GM12878 (cell line): ENCODE data around the gene BANP. TPM values are rescaled to one million over a fixed set of nuclear protein-coding genes. Genes with fewer than 3 reads are reported as not detected.

Experiments used
- ATAC-seq: fragments of 200-7000 bp; cut with Tn5 transposase; 3 replicates; pipeline ENCODE4 v1.9.1; 2020; ENCODE audit warnings: mild to moderate bottlenecking, moderate library complexity
- BruUV-seq: library from RNA; stranded (reverse); fragments of 400-500 nt; replicated peaks from 2 replicates; lab custom pipeline; 2021; lab: Mats Ljungman, UMichigan
- CTCF ChIA-PET: fragments of 300-600 bp; sonication (Branson Sonifier 250); formaldehyde crosslinking; extraction: SDS; loops from one replicate; lab custom pipeline; 2021; ENCODE audit warnings: inconsistent platforms; lab: Yijun Ruan, JAX
- POLR2A ChIA-PET: fragments of 350-600 bp; formaldehyde crosslinking; extraction: SDS; loops from one replicate; lab custom pipeline; 2021; ENCODE audit warnings: inconsistent platforms; lab: Charles Lee
- RAD21 ChIA-PET: fragments of 300-600 bp; sonication (Branson Sonifier 250); formaldehyde crosslinking; loops from one replicate; lab custom pipeline; 2023; ENCODE audit warnings: antibody characterized with exemption; ENCODE audit not compliant: unreplicated experiment; lab: Charles Lee
- SMC1A ChIA-PET: fragments of 300-600 bp; sonication (Branson Sonifier 250); formaldehyde crosslinking; loops from one replicate; lab custom pipeline; 2023; ENCODE audit not compliant: unreplicated experiment, uncharacterized antibody; lab: Charles Lee
- DNase-seq: peaks from one replicate; pipeline ENCODE4 v3.0.0-alpha.2; 2011; ENCODE audit warnings: low read depth, low spot score
- FAIRE-seq: peaks from 3 replicates; lab custom pipeline; 2011; peaks lifted over from hg19 to GRCh38; lab: Jason Lieb, UNC
- H2AFZ ChIP-seq: 2 replicates; pipeline ENCODE4 v1.6.0; 2011; ENCODE audit warnings: low read depth, low read length, control low read depth; ENCODE audit not compliant: control insufficient read depth
- H3K27ac ChIP-seq: 2 replicates; pipeline ENCODE4 v1.5.1; 2011; ENCODE audit warnings: control low read depth; ENCODE audit not compliant: control insufficient read depth, insufficient read depth
- H3K27me3 ChIP-seq, 2 experiments: replicated peaks in 1 of 2; 2 replicates each; pipeline versions ENCODE4 v1.6.0 to v1.6.1; 2011; ENCODE audit warnings: low read length in 1 of 2; ENCODE audit not compliant: control insufficient read depth in 2 of 2, insufficient read depth in 2 of 2
- H3K36me3 ChIP-seq, 2 experiments: 2 replicates each; pipeline ENCODE4 v1.5.1; 2011; ENCODE audit warnings: low read length in 1 of 2; ENCODE audit not compliant: control insufficient read depth in 2 of 2, insufficient read depth in 2 of 2
- H3K4me1 ChIP-seq: 2 replicates; pipeline ENCODE4 v1.6.1; 2011; ENCODE audit warnings: mild to moderate bottlenecking, low read length, moderate library complexity, mixed read lengths; ENCODE audit not compliant: control insufficient read depth, insufficient read depth
- H3K4me2 ChIP-seq: 2 replicates; pipeline ENCODE4 v1.6.0; 2011; ENCODE audit warnings: control low read depth; ENCODE audit not compliant: control insufficient read depth, insufficient read depth
- H3K4me3 ChIP-seq: fragments of 200-600 bp; sonication (generic); 2 replicates; pipeline ENCODE4 v1.5.1; 2016
- H3K79me2 ChIP-seq: 2 replicates; pipeline ENCODE4 v1.6.0; 2011; ENCODE audit warnings: low read length; ENCODE audit not compliant: control insufficient read depth, insufficient read depth
- H3K9ac ChIP-seq: 2 replicates; pipeline ENCODE4 v1.8.0; 2011; ENCODE audit warnings: low read length, control low read depth, mixed read lengths; ENCODE audit not compliant: control insufficient read depth, insufficient read depth
- H3K9me3 ChIP-seq: replicated peaks from 3 replicates; pipeline ENCODE4 v1.5.1; 2011; ENCODE audit warnings: mild to moderate bottlenecking, low read length; ENCODE audit not compliant: control insufficient read depth, insufficient read depth
- H4K20me1 ChIP-seq: 2 replicates; pipeline ENCODE4 v1.6.0; 2011; ENCODE audit not compliant: control insufficient read depth, insufficient read depth
- ESRRA ChIP-seq: IDR thresholded peaks from 2 replicates; pipeline ENCODE4 v1.6.1; 2012; ENCODE audit warnings: mild to moderate bottlenecking, low read length, improper control_type of control experiment
- FOXM1 ChIP-seq: IDR thresholded peaks from 2 replicates; pipeline ENCODE4 v1.6.1; 2012; ENCODE audit warnings: low read depth, mild to moderate bottlenecking, inconsistent platforms, low read length, moderate library complexity
- HDAC2 ChIP-seq: fragments of 200-600 bp; sonication (generic); IDR thresholded peaks from 2 replicates; pipeline ENCODE4 v1.6.1; 2017
- NFIC ChIP-seq: IDR thresholded peaks from 2 replicates; pipeline ENCODE4 v1.6.1; 2012; ENCODE audit warnings: low read depth, mild to moderate bottlenecking, inconsistent platforms, low read length, moderate library complexity
- NFYB ChIP-seq: IDR thresholded peaks from 2 replicates; pipeline ENCODE4 v1.6.1; 2011; ENCODE audit warnings: low read depth, mild to moderate bottlenecking, low read length, improper control_type of control experiment, moderate library complexity; ENCODE audit not compliant: insufficient read depth
- POLR2AphosphoS5 ChIP-seq: IDR thresholded peaks from 2 replicates; pipeline ENCODE4 v1.6.1; 2011; ENCODE audit warnings: mild to moderate bottlenecking, low read length, inconsistent platforms
- RAD51 ChIP-seq: fragments of 450-650 bp; IDR thresholded peaks from 2 replicates; pipeline ENCODE4 v1.6.1; 2016; ENCODE audit warnings: moderate library complexity, mild to moderate bottlenecking, inconsistent platforms
- RBBP5 ChIP-seq: fragments of 200-600 bp; sonication (generic); conservative IDR thresholded peaks from 2 replicates; pipeline ENCODE4 v1.6.1; 2016
- SIX5 ChIP-seq: IDR thresholded peaks from 2 replicates; pipeline ENCODE4 v1.6.1; 2011; ENCODE audit warnings: mild to moderate bottlenecking, low read depth, low read length, moderate library complexity; ENCODE audit not compliant: severe bottlenecking
- YBX1 ChIP-seq: fragments of 450-650 bp; IDR thresholded peaks from 2 replicates; pipeline ENCODE4 v1.6.1; 2016; ENCODE audit warnings: antibody characterized with exemption
- ZNF207 ChIP-seq: fragments of 450-650 bp; IDR thresholded peaks from 2 replicates; pipeline ENCODE4 v1.6.1; 2014; ENCODE audit warnings: antibody characterized with exemption, mild to moderate bottlenecking, borderline replicate concordance
- WGBS: methylation state at CpG from one replicate; pipeline ENCODE4 v1.1.6; 2016; ENCODE audit warnings: low lambda C conversion rate; ENCODE audit not compliant: insufficient replicate concordance, insufficient coverage; ENCODE audit errors: missing lambda C conversion rate; 5-methylcytosine and 5-hydroxymethylcytosine counted together
- in situ Hi-C: fragments of 300-500 bp; cut with MboI; formaldehyde crosslinking; loops from 9 replicates; pipeline ENCODE4 v1.14.3; 2018; ENCODE audit warnings: mixed read lengths
- intact Hi-C: fragments of 100-400 bp; cut with micrococcal nuclease; formaldehyde crosslinking; loops from one replicate; pipeline ENCODE4 v1.14.2; 2022; ENCODE audit not compliant: unreplicated experiment
- polyA plus RNA-seq, 11 experiments: library from polyadenylated mRNA; depleted of rRNA in 4 of 11; unstranded in 6 of 11; stranded (reverse) in 5 of 11; fragments of >200 nt; fragmentation: Nextera tagmentation in 4 of 11; fragmentation: Illumina TruSeq in 1 of 11; extraction: Ambion mirVana in 4 of 11; extraction: Trizol in 1 of 11; gene quantifications; 1 replicate in 1 of 11; 2 replicates in 10 of 11; pipeline versions ENCODE4 v1.2.1 to v1.2.3, GENCODE V29; 2011 to 2016; ENCODE audit warnings: inconsistent platforms in 2 of 11, missing spikeins in 2 of 11, low read depth in 1 of 11
- total RNA-seq, 4 experiments: library from RNA; depleted of rRNA in 3 of 4; stranded (reverse); fragments of >200 nt in 3 of 4; fragmentation: Illumina TruSeq in 1 of 4; extraction: Trizol in 1 of 4; gene quantifications; 2 replicates each; pipeline versions ENCODE4 v1.2.1 to v1.2.3, GENCODE V29; 2013 to 2021
- TF ChIP-seq, protein P1 (sequence below): IDR thresholded peaks from 2 replicates; pipeline ENCODE4 v1.6.1; 2011; ENCODE audit warnings: borderline replicate concordance, low read depth, mild to moderate bottlenecking, moderate library complexity, low read length; ENCODE audit not compliant: insufficient read depth, poor library complexity, severe bottlenecking

BANP gene
- total and polyA plus RNA-seq, 10 of the 15 experiments (the other 5 are each of a cell fraction or from before 2014, with no cell fraction given) = 3.9 to 21.9 (median 12.2) TPM

DNA sequence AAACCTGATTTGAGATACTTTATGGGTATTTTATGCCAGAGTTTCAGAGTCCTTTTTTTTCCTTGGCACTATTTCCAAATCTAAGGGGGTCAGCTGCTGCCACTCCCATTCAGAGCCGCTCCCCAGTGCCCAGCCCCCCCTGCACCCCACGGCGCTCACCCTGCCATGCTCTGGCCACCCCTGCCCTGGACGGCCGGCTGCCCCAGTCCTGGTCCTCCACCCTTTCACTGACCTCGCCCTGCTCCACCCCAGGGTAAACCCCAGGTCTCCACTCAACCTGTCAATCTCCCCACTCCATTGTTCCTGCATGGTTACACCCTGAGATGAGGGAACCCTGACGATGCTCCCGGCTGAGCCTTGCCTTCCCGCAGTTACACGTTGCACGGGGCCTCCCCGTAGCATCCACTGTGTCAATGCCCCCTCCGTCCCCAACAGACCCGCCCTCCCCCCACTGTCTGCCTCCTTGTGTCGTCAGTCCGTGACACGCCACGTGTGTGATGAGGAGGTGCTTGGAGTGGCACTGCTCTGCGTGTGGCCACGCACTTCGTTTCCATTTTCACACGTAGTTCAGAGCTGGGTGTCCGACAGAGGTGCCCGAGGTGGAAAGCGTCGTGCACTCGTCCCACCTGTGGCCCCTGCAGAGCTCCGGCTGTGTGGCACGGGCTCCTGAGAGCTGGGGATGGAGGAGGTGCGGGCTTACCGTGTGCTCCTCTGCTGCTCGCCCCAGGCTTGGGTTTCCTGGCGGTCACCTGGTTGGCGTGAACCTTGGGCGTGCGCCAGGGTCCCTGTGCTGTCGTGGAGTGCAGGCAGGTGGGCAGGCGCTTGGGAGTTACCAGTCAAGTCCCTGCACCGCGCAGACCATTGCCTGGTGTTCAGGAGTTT lies 116.5 kb downstream of the BANP start:
- Histone ChIP-seq H3K4me2 (no peak overlapping the region), H3K36me3 (no peaks in the 10 kb centered on the region; a peak in 2 of 4 replicates), H3K27me3 (no peaks in the 10 kb centered on the region), H3K4me3 (no peak overlapping the region), H3K27ac (no peak overlapping the region), H2AFZ (no peak overlapping the region), H3K4me1 (peaks cover 19% of the 10 kb centered on the region), H4K20me1 (no peaks in the 10 kb centered on the region), H3K9me3 (no peaks in the 10 kb centered on the region), H3K9ac (no peak overlapping the region), H3K79me2 (no peaks in the 10 kb centered on the region)
- FAIRE-seq = no peak
- intact Hi-C loops = no loop called here
- CTCF ChIA-PET = no interaction called here
- ATAC-seq = no peak
- DNase-seq = no peak
- BruUV-seq = no TSS peak
- 94% methylated on average over 39 of the region's 40 CpGs for WGBS
- SMC1A ChIA-PET = no interaction called here
- in situ Hi-C loops = no loop called here
- TF ChIP-seq ZNF207 (no peak), NFIC (no peak), HDAC2 (no peak), FOXM1 (no peak), YBX1 (no peak), RBBP5 (no peak), ESRRA (no peak), RAD51 (no peak), NFYB (no peak), SIX5 (no peak), POLR2AphosphoS5 (no peak)
- TF ChIP-seq, protein P1, sequence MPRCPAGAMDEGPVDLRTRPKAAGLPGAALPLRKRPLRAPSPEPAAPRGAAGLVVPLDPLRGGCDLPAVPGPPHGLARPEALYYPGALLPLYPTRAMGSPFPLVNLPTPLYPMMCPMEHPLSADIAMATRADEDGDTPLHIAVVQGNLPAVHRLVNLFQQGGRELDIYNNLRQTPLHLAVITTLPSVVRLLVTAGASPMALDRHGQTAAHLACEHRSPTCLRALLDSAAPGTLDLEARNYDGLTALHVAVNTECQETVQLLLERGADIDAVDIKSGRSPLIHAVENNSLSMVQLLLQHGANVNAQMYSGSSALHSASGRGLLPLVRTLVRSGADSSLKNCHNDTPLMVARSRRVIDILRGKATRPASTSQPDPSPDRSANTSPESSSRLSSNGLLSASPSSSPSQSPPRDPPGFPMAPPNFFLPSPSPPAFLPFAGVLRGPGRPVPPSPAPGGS = no peak
- RAD21 ChIA-PET = no interaction called here
- POLR2A ChIA-PET = no interaction called here
